Loucy (cell line): Measurements from ENCODE around the gene TANGO2.

Experiments
- H2AFZ ChIP-seq: fragments of 200-600 bp; sonication (generic); 2 replicates; pipeline ENCODE4 v1.6.0; 2016; ENCODE audit warnings: antibody characterized with exemption, mild to moderate bottlenecking, low read length, moderate library complexity
- H3F3A ChIP-seq: fragments of 200-600 bp; 2 replicates; pipeline ENCODE4 v1.6.0; 2016; ENCODE audit warnings: antibody characterized with exemption, low read depth, mild to moderate bottlenecking
- H3K27me3 ChIP-seq: fragments of 200-600 bp; sonication (generic); 2 replicates; pipeline ENCODE4 v1.6.1; 2014; ENCODE audit warnings: low read length, mild to moderate bottlenecking; ENCODE audit not compliant: insufficient read depth, poor library complexity, severe bottlenecking
- H3K36me3 ChIP-seq: fragments of 200-600 bp; sonication (generic); 2 replicates; pipeline ENCODE4 v1.6.1; 2016; ENCODE audit warnings: low read length; ENCODE audit not compliant: insufficient read depth
- H3K4me1 ChIP-seq: fragments of 200-600 bp; sonication (generic); 2 replicates; pipeline ENCODE4 v1.5.1; 2014; ENCODE audit warnings: low read length, mild to moderate bottlenecking; ENCODE audit not compliant: insufficient read depth, poor library complexity, severe bottlenecking
- H3K4me2 ChIP-seq: fragments of 200-600 bp; sonication (generic); 2 replicates; pipeline ENCODE4 v1.6.0; 2014; ENCODE audit warnings: antibody characterized with exemption, low read length, low read depth, mild to moderate bottlenecking; ENCODE audit not compliant: poor library complexity, severe bottlenecking
- H3K4me3 ChIP-seq: fragments of 200-600 bp; sonication (generic); 2 replicates; pipeline ENCODE4 v1.5.1; 2014; ENCODE audit warnings: low read length, mild to moderate bottlenecking, mixed read lengths; ENCODE audit not compliant: poor library complexity, severe bottlenecking
- H3K79me2 ChIP-seq: fragments of 200-600 bp; sonication (generic); 2 replicates; pipeline ENCODE4 v1.6.1; 2014; ENCODE audit warnings: low read length; ENCODE audit not compliant: insufficient read depth
- H3K9ac ChIP-seq: fragments of 200-600 bp; sonication (generic); 2 replicates; pipeline ENCODE4 v1.6.0; 2014; ENCODE audit warnings: mild to moderate bottlenecking, low read depth, low read length, moderate library complexity; ENCODE audit not compliant: poor library complexity, severe bottlenecking
- H3K9me2 ChIP-seq: fragments of 200-600 bp; sonication (generic); replicated peaks from 2 replicates; pipeline ENCODE4 v1.6.1; 2016; ENCODE audit warnings: low read depth, low read length, mixed read lengths
- H3K9me3 ChIP-seq: fragments of 200-600 bp; sonication (generic); 2 replicates; pipeline ENCODE4 v1.6.1; 2014; ENCODE audit warnings: mild to moderate bottlenecking, antibody characterized with exemption, low read length, low read depth; ENCODE audit not compliant: insufficient read depth
- H4K20me1 ChIP-seq: fragments of 200-600 bp; sonication (generic); 2 replicates; pipeline ENCODE4 v1.6.0; 2014; ENCODE audit warnings: antibody characterized with exemption, low read length, mild to moderate bottlenecking; ENCODE audit not compliant: insufficient read depth, poor library complexity, severe bottlenecking
- CTCF ChIP-seq: fragments of 200-600 bp; sonication (generic); conservative IDR thresholded peaks from 2 replicates; pipeline ENCODE4 v1.5.1; 2014; ENCODE audit warnings: mild to moderate bottlenecking, antibody characterized with exemption, low read length
- EZH2phosphoT487 ChIP-seq: fragments of 200-600 bp; IDR thresholded peaks from 2 replicates; pipeline ENCODE4 v1.6.1; 2018; ENCODE audit warnings: antibody characterized with exemption, mild to moderate bottlenecking, moderate library complexity, borderline replicate concordance

The TANGO2 gene

DNA sequence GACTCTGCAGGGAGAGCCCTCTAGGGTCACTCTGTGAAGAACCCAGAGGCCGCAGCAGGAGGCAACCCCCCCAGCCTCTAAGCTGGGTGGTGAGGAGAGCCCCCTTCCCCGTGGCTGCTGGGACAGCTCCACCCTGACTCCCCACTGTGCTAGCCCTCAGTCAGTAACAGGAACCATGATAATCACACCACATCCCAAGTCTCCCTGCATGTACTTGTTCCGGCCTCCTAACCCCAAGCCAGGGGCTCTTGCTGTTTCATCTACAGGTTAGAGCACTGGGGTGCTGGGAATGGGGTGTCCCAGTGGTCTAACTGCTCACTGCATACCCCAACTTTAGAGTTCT is 31.2 kb upstream of the TANGO2 start:
- Histone ChIP-seq H3K4me3 (no peak overlapping the region), H3K9ac (no peak overlapping the region), H3K9me3 (no peaks in the 10 kb centered on the region), H3K4me2 (no peak overlapping the region), H3K27me3 (no peaks in the 10 kb centered on the region), H3K36me3 (no peaks in the 10 kb centered on the region), H3K79me2 (no peaks in the 10 kb centered on the region), H3K4me1 (peaks cover 2% of the 10 kb centered on the region), H2AFZ (no peak overlapping the region), H4K20me1 (no peaks in the 10 kb centered on the region), H3K9me2 (no peaks in the 10 kb centered on the region), H3F3A (no peaks in the 10 kb centered on the region)
- TF ChIP-seq EZH2phosphoT487 (no peak), CTCF (no peak)

DNA sequence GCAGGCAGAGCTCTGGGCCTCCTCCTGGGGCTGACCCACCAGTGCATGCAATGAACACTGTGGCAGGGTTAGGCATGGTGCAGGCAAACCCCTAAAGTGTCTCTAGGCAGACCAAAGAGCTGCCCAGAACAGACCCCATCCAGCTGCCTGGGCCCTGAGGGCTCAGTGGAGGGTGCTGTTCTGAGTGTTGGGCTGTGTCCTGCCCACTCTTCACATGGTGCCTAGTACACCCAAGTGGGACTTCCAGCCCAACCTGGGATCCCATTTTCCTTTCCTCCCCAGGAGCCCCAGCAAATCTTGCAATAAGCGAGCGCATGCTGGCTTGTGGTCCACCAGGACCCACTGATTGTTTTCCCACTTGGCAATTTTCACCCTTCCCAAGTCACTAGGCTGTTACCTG is 30.7 kb upstream of the TANGO2 start:
- H3K4me3 ChIP-seq = no peak overlapping the region
- H3K4me2 ChIP-seq = no peak overlapping the region
- H3K79me2 ChIP-seq = no peaks in the 10 kb centered on the region
- TF ChIP-seq EZH2phosphoT487 (no peak), CTCF (no peak)
- H3K9me3 ChIP-seq = no peaks in the 10 kb centered on the region
- no peak overlapping the region for H2AFZ ChIP-seq
- no peaks in the 10 kb centered on the region for H3K36me3 ChIP-seq
- H4K20me1 ChIP-seq = no peaks in the 10 kb centered on the region
- no peaks in the 10 kb centered on the region for H3F3A ChIP-seq
- peaks cover 2% of the 10 kb centered on the region for H3K4me1 ChIP-seq
- H3K9me2 ChIP-seq = no peaks in the 10 kb centered on the region
- no peak overlapping the region for H3K9ac ChIP-seq
- no peaks in the 10 kb centered on the region for H3K27me3 ChIP-seq

DNA sequence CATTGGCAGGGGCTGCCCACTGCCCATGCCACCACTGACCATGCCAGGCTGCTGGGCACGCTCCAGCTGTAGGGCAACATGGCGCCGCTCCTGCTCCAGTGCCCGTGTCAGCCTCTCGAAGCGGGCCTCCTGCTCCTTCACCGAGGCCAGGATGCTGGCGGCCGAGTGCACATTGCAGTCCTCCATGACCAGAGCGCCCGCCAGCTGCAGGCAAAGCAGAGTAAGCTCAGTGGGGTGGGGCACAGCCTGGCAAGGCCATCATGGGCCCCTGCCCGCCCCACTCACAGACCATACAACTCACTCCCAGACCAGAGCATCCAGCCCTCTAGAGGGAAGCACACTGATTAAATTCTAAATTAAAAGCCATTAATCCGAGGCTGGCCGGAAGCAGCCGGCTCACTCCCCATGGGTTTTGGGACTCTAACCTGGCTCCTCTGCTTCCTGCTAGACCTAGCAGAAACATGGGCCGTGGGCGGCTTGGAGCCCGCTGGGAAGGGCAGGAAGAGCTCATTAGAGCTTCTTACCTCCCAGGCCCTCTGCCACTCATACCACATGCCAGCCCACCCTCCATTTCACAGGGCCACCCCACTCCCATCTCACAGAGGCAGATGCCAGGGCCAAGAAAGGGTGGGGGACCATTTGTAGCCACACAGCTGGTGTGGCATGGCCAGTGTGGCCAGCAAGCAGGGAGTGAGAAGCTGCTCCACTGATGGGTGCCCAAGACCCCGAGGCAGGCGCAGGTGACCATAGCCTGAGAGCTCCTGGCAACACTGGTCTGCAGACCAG is 30.1 kb upstream of the TANGO2 start:
- H3K4me1 ChIP-seq = peaks cover 2% of the 10 kb centered on the region
- no peak overlapping the region for H2AFZ ChIP-seq
- no peaks in the 10 kb centered on the region for H3K27me3 ChIP-seq
- no peaks in the 10 kb centered on the region for H3K9me3 ChIP-seq
- H3F3A ChIP-seq = no peaks in the 10 kb centered on the region
- H3K9ac ChIP-seq = no peak overlapping the region
- H3K4me3 ChIP-seq = no peak overlapping the region
- TF ChIP-seq EZH2phosphoT487 (no peak), CTCF (no peak)
- H4K20me1 ChIP-seq = no peaks in the 10 kb centered on the region
- no peaks in the 10 kb centered on the region for H3K36me3 ChIP-seq
- H3K4me2 ChIP-seq = no peak overlapping the region
- no peaks in the 10 kb centered on the region for H3K9me2 ChIP-seq
- H3K79me2 ChIP-seq = no peaks in the 10 kb centered on the region
